ENCODE measurements around the gene AMIGO2.
"Not testable (repeated sequence)": the region's sequence is repeated elsewhere in the genome, so short reads cannot be mapped to it uniquely, and the experiment has no call there.

DNA sequence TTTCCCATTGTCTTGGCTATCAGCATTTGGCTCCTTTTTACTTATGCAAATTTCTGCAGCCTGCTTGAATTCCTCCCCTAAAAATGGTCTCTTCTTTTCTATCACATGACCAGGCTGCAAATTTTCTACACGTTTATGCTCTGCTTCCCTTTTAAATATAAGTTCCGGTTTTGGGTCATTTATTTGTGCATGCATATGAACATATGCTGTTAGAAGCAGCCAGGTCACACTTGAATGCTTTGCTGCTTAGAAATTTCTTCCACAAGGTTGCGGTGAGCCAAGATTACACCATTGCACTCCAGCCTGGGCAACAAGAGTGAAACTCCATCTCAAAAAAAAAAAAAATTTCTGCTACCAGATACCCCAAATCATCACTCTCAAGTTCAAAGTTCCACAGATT lies 28.5 kb downstream of the AMIGO2 start:
- not testable (repeated sequence) for TF ChIP-seq CTCF (IDR thresholded peaks at IDR 0.05; ENCODE audit: insufficient read depth, low read depth, low read length); EZH2 (IDR thresholded peaks at IDR 0.05; ENCODE audit: insufficient read depth, low read length)
